Keratinocyte (primary cell): ENCODE measurements around the gene MGLL.
A peak's percentile ranks its signal among the peaks of the same experiment; 100 is the strongest.

ENCODE experiments used
- EZH2 ChIP-seq: IDR thresholded peaks from one replicate; pipeline ENCODE4 v1.6.1; 2012; ENCODE audit warnings: inconsistent platforms, mild to moderate bottlenecking, low read length, moderate library complexity
- TF ChIP-seq, protein P1 (sequence below), 3 experiments: IDR thresholded peaks in 1 of 3; conservative IDR thresholded peaks in 1 of 3; optimal IDR thresholded peaks in 1 of 3; 2 replicates in 2 of 3; 3 replicates in 1 of 3; pipeline versions ENCODE3 to v1.5.1; 2011; ENCODE audit warnings: low read length in 3 of 3, mild to moderate bottlenecking in 3 of 3, moderate library complexity in 2 of 3, control low read depth in 1 of 3, inconsistent platforms in 1 of 3; ENCODE audit not compliant: insufficient read depth in 2 of 3; ENCODE audit errors: extremely low read depth in 1 of 3

DNA sequence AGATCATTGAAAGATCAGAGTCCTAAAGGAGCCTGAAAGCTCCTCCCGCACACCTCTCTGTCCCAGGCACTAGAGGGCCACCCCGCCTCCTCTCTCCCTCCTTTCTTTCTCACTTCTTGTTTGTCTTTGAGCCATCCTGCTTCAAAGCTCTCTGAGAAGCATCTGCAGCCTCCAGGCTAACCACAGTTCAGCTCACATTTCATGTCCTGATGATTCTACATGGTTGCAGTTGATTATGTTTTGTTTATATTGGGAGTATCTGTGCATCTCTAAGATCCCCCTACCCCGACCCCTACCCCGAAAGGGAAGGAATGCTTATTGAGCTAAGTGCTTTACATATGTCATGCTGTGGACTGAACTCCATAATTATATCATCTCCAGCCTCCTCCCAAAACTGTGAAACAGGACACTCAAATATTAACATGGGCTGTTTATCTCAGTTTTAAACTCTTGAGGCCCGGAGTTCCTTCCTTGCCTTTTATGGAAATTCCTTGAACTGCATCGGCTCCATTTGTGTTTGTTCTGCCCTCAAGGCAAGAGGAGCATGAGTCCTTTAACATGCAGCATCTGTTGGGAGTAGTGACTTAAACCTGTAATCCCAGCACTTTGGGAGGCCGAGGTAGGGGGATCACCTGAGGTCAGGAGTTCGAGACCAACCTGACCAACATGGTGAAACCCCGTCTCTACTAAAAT, 30.9 kb downstream of the MGLL start:
- TF ChIP-seq, protein P1, sequence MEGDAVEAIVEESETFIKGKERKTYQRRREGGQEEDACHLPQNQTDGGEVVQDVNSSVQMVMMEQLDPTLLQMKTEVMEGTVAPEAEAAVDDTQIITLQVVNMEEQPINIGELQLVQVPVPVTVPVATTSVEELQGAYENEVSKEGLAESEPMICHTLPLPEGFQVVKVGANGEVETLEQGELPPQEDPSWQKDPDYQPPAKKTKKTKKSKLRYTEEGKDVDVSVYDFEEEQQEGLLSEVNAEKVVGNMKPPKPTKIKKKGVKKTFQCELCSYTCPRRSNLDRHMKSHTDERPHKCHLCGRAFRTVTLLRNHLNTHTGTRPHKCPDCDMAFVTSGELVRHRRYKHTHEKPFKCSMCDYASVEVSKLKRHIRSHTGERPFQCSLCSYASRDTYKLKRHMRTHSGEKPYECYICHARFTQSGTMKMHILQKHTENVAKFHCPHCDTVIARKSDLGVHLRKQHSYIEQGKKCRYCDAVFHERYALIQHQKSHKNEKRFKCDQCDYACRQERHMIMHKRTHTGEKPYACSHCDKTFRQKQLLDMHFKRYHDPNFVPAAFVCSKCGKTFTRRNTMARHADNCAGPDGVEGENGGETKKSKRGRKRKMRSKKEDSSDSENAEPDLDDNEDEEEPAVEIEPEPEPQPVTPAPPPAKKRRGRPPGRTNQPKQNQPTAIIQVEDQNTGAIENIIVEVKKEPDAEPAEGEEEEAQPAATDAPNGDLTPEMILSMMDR (optimal IDR thresholded peaks at IDR 0.05 in 1 of 3, IDR thresholded peaks at IDR 0.05 in 1 of 3, conservative IDR thresholded peaks at IDR 0.05 in 1 of 3; ENCODE audit: extremely low read depth in 1 of 3, insufficient read depth in 2 of 3, low read length in 3 of 3): peak; percentile 36 to 62 (median 44)
- TF ChIP-seq EZH2: no peak
